HCT116 (cell line): ENCODE measurements around the gene SLC30A4.

Source experiments
- EZH2 ChIP-seq: fragments of 200-600 bp; sonication (generic); IDR thresholded peaks from 2 replicates; pipeline ENCODE4 v1.6.1; 2017; ENCODE audit warnings: antibody characterized with exemption, mixed run types
- JUND ChIP-seq: IDR thresholded peaks from 2 replicates; pipeline ENCODE4 v1.6.1; 2012
- YY1 ChIP-seq: IDR thresholded peaks from 2 replicates; pipeline ENCODE4 v1.6.1; 2011; ENCODE audit warnings: low read length, low read depth, moderate library complexity, mild to moderate bottlenecking; ENCODE audit not compliant: insufficient replicate concordance; ENCODE audit errors: extremely low read depth
- TF ChIP-seq, protein P1 (sequence below), 3 experiments: fragments of 200-600 bp in 1 of 3; sonication (generic) in 1 of 3; IDR thresholded peaks in 2 of 3; conservative IDR thresholded peaks in 1 of 3; 2 replicates each; pipeline ENCODE4 v1.5.1; 2012 to 2017; ENCODE audit warnings: low read depth in 2 of 3, low read length in 2 of 3, antibody characterized with exemption in 1 of 3, borderline replicate concordance in 1 of 3, control low read depth in 1 of 3, mild to moderate bottlenecking in 1 of 3, mixed read lengths in 1 of 3, mixed run types in 1 of 3, moderate library complexity in 1 of 3; ENCODE audit not compliant: insufficient read depth in 1 of 3
- TF ChIP-seq, protein P2 (sequence below): IDR thresholded peaks from 2 replicates; pipeline ENCODE4 v1.6.1; 2011; ENCODE audit warnings: mild to moderate bottlenecking, low read length, moderate library complexity; ENCODE audit not compliant: insufficient replicate concordance; ENCODE audit errors: extremely low read depth

- no peak for TF ChIP-seq EZH2
- TF ChIP-seq, protein P1, sequence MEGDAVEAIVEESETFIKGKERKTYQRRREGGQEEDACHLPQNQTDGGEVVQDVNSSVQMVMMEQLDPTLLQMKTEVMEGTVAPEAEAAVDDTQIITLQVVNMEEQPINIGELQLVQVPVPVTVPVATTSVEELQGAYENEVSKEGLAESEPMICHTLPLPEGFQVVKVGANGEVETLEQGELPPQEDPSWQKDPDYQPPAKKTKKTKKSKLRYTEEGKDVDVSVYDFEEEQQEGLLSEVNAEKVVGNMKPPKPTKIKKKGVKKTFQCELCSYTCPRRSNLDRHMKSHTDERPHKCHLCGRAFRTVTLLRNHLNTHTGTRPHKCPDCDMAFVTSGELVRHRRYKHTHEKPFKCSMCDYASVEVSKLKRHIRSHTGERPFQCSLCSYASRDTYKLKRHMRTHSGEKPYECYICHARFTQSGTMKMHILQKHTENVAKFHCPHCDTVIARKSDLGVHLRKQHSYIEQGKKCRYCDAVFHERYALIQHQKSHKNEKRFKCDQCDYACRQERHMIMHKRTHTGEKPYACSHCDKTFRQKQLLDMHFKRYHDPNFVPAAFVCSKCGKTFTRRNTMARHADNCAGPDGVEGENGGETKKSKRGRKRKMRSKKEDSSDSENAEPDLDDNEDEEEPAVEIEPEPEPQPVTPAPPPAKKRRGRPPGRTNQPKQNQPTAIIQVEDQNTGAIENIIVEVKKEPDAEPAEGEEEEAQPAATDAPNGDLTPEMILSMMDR (IDR thresholded peaks at IDR 0.05 in 2 of 3, conservative IDR thresholded peaks at IDR 0.05 in 1 of 3; ENCODE audit: borderline replicate concordance in 1 of 3, insufficient read depth in 1 of 3, low read depth in 2 of 3, low read length in 2 of 3) = no peak
- no peak for TF ChIP-seq YY1
- TF ChIP-seq JUND = no peak
- TF ChIP-seq, protein P2, sequence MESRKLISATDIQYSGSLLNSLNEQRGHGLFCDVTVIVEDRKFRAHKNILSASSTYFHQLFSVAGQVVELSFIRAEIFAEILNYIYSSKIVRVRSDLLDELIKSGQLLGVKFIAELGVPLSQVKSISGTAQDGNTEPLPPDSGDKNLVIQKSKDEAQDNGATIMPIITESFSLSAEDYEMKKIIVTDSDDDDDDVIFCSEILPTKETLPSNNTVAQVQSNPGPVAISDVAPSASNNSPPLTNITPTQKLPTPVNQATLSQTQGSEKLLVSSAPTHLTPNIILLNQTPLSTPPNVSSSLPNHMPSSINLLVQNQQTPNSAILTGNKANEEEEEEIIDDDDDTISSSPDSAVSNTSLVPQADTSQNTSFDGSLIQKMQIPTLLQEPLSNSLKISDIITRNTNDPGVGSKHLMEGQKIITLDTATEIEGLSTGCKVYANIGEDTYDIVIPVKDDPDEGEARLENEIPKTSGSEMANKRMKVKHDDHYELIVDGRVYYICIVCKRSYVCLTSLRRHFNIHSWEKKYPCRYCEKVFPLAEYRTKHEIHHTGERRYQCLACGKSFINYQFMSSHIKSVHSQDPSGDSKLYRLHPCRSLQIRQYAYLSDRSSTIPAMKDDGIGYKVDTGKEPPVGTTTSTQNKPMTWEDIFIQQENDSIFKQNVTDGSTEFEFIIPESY = no peak
Observed at GRCh38 chr15:45449395-45449794, 73.2 kb downstream of the SLC30A4 start.
